Measurements from ENCODE around the gene TTC22.

DNA sequence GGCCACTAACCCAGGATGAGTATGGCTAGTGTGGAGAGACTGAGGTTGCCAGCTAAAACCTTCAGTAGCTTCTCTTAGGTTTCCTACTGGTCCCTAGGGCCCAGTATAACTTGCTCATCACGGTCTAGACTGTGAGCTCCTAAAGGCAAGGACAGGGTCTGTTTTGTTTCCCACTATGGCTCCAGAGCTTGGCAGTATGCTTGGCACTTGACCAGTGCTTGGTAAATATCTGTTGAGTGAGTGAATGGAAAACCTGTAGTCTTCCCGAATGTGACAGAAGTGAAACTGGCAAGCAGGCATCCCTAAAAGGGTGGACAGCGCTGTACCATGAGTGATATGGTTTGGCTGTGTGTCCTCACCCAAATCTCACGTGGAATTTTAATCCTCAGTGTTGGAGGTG lies 23.7 kb downstream of the TTC22 start:
- TF ChIP-seq, protein P1, sequence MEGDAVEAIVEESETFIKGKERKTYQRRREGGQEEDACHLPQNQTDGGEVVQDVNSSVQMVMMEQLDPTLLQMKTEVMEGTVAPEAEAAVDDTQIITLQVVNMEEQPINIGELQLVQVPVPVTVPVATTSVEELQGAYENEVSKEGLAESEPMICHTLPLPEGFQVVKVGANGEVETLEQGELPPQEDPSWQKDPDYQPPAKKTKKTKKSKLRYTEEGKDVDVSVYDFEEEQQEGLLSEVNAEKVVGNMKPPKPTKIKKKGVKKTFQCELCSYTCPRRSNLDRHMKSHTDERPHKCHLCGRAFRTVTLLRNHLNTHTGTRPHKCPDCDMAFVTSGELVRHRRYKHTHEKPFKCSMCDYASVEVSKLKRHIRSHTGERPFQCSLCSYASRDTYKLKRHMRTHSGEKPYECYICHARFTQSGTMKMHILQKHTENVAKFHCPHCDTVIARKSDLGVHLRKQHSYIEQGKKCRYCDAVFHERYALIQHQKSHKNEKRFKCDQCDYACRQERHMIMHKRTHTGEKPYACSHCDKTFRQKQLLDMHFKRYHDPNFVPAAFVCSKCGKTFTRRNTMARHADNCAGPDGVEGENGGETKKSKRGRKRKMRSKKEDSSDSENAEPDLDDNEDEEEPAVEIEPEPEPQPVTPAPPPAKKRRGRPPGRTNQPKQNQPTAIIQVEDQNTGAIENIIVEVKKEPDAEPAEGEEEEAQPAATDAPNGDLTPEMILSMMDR (IDR thresholded peaks at IDR 0.05; ENCODE audit: poor library complexity): no peak
- TF ChIP-seq EZH2 (IDR thresholded peaks at IDR 0.05; ENCODE audit: borderline replicate concordance) (no peak), EZH2phosphoT487 (IDR thresholded peaks at IDR 0.05; ENCODE audit: low read depth, severe bottlenecking, unreplicated experiment) (no peak)

Data from hepatocyte (in vitro differentiated cells).